Left lobe of liver (tissue), 2 donors: ENCODE results near the gene RBMS3. TPM values are rescaled to one million over a fixed set of nuclear protein-coding genes. Genes with fewer than 3 reads are reported as not detected.
"Not testable (repeated sequence)": the region's sequence is repeated elsewhere in the genome, so short reads cannot be mapped to it uniquely, and the experiment has no call there.

Experiments
- ATAC-seq: fragments of 200-7000 bp; cut with Tn5 transposase; one replicate; pipeline ENCODE4 v1.9.1; 2020; ENCODE audit warnings: mild to moderate bottlenecking, moderate library complexity
- DNase-seq: peaks from one replicate; pipeline ENCODE4 v3.0.0-alpha.2; 2020; ENCODE audit warnings: low spot score
- total RNA-seq: library from RNA; stranded (reverse); gene quantifications from one replicate; pipeline ENCODE4 v1.2.1, GENCODE V29; 2021
- donor health status: DM: no; HTN: no; CAD: no; lungs with moderate emphysema.
- donor health status: DM: no; HTN: yes; CAD: no.

RBMS3 gene
- total RNA-seq, 1 donor from 2014 or later: 9.6 TPM

DNA sequence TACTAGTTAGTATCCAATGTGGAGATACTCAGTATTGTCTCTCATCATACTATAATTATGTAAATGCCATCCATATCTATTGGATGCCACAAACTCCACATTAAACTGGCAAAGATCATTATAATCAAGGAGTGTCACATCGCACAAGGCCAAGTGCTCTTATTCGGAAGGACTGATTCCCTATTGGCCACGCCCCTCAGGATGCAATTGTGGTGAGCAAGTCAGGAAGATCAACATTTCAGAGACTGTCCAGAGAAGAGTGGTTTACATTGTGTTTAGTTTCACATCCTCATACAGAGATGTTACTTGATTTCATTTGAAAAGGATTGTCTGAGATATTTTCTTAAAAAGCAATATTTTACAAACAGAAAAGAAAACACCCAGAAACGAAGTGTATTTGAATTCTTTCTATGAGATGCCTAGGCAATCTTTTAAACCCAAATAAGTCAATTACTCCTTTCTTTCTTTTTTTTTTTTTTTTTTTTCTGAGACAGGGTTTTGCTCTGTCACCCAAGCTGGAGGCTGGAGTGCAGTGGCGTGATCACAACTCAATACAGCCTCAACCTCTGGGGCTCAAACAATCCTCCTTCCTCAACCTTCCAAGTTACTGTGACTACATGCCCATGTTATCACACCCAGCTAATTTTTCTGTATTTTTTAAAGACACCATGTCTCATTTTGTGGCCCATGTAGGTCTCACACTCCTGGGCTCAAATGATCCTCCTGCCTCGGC is 369.1 kb downstream of the RBMS3 start:
- ATAC-seq (peak; percentile 37), DNase-seq (no peak)

DNA sequence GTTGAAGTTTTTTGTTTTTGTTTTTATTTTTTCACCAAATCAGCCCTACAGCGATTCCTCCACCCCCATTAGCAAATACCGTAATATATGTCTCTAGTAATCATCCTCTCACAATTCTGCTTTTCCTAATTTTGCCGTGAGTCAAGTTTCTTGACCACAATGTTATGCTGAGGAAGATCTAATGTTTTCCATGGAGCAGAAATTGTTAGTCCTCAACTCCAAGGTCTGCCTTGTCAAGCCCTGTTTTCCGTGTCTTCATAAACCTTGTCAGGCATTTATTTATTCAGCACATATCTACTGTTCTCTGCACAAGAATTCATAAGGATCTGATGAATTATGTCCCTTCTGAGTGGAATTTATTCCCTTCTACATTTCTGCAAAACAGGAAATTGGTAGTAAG is 372.8 kb downstream of the RBMS3 start:
- ATAC-seq (no peak), DNase-seq (no peak)

DNA sequence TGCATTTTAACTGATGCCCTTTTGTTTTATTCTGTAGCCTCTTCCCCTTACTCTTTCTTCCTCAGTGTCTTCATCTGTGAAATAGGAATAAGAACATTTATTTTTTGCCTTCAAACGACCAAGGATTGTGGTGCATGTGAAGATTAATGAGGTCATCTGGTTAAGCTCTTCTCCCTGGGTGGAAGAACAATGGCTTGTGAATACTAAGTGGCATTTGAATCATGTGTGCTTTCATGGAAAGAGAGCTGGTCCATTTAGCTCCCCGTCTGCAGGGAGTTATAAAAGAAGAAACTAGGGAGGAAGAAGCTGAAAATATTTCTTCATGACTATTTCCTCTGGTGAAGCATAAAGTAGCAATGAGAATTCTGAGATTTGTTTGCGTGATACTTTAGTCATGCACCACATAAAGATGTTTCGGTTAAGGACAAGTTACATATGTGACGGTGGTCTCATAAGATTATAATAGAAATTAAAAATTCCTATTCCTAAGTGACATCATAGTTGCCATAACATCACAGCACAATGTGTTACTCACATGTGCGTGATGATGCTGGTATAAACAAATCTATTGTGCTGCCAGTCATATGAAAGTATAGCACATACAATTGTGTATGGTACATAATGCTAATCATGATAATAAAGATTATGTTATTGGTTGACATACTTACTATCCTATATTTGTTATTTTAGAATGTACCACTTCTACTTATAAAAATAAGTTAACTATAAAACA is 374.3 kb downstream of the RBMS3 start:
- ATAC-seq: no peak

DNA sequence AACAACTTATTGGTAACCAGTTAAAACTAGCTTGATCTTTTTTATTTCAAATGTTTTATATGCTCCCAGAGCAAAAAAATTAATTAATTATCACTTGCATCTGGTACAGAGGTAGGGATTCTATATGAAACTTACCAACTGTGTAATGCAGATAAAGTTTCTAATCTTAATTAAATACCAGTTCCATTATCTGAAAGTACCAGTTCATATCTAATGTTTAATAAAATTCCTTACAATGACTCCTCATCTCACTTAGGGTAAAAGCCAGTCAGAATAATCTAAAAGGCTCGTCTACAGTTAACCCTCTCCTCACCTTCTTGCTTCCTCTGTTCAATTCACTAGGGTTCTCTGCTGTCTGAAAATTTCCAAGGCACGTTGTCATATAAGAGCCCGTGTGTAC is 384.8 kb downstream of the RBMS3 start:
- ATAC-seq: no peak
- no peak for DNase-seq

More for the DNA sequence above, 374.3 kb downstream of the RBMS3 start:
- no peak for DNase-seq

DNA sequence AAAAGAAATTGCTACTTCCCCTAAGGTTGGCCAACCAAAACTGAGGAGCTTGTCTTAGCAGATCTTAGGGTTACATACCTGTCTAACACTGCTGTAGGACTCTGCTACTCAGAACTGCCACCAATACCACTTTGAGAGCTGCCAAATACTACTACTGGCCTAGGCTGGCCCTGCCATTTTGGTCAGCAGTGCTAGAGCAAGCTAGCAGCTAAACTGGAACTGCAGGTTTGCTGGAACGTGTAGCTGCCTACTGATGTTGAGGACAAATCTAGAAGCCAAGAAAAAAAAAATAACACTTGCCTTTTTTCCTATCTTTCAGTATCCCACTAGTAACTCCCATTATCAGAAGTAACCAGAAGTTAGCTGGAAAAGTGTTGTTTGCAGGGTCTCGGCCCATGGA is 387.4 kb downstream of the RBMS3 start:
- DNase-seq: no peak
- ATAC-seq: no peak

DNA sequence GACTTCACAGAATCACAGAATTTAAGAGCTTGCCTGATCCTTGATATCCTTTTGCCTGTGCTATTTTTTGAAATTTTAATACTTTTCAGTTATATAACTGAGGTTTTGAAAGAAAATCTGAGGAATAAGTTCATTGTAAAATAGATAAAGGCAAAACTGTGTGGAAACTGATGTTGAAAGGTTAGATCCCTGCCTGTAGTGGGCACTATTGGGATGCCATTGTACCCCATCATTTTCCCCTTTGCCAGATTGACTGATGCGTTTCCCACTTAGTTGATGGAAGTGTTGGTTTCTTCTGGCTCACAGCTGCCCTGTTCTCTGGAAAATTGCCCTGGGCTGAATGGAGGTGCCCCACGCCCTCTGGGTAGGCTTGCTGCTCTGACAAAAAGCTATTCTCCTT is 387.9 kb downstream of the RBMS3 start:
- peak; percentile 67 for ATAC-seq
- DNase-seq: no peak

DNA sequence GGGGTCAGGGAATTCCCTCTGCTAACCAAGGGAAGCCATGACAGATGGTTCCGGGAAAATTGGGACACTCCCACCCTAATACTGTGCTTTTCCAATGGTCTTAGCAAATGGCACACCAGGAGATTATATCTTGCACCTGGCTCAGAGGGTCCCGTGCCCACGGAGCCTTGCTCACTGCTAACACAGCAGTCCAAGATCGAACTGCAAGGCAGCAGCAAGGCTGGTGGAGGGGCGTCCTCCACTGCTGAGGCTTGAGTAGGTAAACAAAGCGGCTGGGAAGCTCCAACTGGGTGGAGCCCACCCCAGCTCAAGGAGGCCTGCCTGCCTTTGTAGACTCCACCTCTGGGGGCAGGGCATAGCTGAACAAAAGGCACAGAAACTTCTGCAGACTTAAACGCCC is 389.6 kb downstream of the RBMS3 start:
- ATAC-seq, DNase-seq: not testable (repeated sequence)

DNA sequence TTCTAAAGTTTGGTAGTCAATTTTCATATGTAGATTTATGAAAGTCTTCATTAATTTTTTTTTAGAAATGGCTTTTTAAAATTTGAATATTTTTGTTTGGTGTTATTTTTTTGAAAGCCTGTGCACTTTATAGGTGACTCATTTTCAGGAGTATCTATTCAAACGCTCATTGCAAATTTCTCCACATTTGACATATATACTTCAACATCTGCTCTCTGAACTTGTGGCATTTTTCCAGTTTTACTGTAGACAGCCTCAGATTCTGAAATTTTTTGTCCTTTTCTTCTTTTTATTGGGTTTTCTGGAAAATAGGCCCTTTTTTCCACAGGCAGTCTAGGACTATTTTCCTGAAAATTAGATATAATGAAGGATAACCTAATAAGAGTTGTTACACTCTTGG is 396.6 kb downstream of the RBMS3 start:
- ATAC-seq (no peak), DNase-seq (no peak)

DNA sequence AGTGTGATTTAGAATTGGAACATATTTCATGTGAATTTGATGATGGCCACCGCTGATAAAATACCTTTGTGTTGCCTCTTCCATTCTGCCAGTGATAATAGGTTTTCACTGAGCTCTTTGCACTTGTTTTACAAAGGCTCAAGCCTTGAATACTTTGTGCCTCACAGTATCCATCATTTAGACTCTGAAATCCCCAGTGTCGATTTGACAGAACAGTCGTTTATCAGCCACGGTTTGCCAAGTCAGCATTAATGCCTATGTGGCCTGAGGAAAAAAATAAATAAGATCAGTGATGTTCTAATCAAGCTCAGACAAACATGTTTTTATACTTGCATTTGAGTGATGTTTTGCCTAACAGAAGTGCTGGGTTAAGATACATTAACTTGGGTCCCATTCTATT is 399.1 kb downstream of the RBMS3 start:
- ATAC-seq (no peak), DNase-seq (no peak)

DNA sequence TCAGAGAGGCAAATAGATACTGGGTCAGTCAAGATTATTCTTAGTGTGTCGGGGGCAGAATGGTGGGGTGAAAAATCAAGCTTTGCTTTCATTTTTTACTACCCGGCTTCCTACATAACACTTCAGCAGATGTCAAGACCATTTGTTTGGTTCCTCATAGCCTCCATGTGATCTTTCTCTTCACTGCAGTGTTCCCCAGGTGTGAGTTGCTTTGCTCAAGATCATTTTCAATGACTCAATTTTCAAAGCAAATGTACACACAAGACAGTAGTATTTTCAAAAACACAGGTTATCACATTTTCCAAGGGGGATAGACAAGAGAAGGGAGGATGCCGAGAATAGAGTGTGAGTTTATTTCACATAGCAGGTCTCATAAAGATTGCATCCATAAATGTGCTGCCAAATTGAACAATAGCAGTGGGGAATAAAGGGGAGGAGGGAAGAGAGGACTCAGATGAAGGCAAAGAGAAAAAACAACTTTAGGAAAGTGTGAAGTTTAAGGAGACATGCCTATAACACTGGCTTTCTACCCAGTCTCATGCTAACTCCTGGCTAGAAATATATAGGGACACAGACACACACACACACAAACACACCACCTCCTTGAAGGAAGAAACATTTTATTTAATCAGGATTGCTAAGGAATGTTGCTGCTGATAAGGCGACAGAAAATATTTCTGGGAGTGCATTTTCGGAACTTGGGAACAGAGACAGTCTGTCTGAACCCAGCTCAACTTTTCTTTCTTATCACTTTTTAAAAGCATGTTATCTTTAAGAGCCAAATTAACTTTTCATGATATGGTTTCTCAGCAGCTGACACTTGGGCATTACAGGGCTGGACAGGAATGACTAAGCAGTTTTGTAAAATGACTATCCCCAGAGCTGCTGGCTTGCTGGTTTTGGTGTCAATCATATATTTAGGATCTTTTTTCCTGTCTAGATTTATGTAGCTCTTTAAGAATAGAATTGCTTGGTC is 402.4 kb downstream of the RBMS3 start:
- no peak for DNase-seq
- ATAC-seq: peak; percentile 64

DNA sequence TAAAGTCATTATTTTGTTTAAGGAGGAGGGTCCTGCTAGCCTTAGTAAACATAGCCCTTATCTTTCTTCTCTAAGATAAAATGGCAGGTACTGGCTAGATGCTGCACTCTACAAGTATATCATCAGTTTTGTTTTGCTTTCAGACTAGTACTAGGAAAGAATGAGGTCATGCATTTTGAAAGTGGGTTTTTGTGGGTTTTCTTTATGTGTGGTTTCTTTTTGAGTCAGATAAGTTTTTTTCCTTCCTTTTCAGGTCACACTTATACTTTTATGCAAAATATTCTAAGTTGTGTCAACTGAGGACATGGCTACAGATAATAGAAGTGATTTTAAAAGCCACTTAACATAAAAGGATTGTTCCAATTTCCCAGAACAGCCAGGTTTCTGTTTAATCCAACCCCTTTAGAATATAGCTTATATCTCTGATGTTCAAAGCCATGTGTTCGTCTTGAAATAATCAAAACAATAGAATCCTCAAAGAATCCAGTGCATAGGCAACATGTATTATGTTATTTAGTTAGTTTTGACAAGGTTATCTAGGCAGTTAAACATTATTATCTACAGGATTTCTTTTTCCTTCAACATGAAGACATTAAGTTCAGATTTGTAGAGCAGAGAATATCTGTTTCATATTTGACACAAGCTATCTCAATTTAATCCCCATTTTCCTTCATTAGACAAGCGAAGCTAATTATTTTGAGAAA is 406.2 kb downstream of the RBMS3 start:
- no peak for ATAC-seq
- no peak for DNase-seq

DNA sequence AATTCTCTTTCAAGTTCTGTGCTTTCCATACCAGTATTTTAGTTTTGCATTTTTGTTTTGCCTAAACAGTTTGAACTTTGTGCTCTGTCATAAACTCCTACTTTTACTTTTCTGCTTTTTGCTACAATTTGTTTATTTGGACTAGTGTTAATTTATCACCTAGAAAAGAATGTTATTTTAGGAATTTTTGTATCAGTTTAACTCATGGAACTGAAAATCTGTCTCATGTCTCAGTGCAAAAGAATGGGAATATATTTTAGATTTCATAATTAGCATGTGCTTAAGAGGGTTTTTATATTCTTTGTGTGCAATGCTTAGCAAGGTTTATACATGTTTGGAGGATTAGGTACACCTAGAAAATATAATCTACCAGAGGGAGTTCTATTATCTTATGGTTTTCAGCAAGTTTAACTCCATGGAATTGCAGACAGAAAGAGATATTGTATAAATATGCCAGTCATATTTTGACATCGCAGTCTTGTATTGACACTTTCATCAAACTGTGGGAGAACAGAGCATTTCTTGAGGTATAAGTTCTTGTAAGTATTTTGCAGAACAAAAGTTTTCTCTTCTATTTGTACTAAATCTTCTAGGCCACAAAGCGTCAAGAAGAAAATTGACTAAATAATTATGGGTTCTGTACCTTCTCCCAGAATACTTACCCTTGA is 409.9 kb downstream of the RBMS3 start:
- ATAC-seq: no peak

DNA sequence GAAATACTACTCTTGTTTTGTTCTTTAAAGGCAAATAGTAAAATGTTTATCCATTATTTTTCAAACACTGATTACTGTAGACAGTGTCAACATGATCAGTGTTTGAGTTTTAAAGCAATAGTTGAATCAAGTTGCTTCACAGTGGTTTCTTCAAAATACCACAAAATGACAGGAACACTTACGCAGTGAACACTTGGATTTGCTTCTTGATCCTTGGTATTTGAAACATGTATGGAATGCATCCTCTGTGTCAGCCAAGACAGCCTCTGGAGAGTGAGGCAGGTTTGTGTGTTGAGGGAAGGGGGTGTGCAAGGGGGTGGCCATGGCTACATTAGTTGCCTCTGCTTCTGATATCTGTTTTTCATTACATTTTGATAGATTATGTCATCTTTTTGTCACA is 413.0 kb downstream of the RBMS3 start:
- ATAC-seq: peak; percentile 24
- DNase-seq: no peak

More for the DNA sequence above, 409.9 kb downstream of the RBMS3 start:
- no peak for DNase-seq

DNA sequence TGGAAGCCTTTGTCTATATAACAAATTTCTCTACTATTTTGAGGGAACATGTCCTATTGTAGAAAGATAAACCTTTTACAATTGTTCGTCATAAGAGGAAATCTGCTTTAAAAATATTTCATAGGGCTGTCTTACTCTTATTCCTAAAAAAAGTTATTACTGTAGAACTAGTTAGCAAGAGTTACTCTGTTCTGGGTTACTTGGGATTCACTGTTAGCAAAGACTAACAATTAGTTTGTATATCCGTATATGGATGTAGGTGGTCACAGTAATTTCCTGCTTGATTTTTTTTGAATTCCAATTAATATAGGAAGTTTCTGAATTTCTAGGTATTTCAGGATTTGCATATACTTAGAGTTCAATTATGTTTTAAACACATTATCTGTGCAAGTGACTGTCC is 413.5 kb downstream of the RBMS3 start:
- DNase-seq (no peak), ATAC-seq (no peak)

DNA sequence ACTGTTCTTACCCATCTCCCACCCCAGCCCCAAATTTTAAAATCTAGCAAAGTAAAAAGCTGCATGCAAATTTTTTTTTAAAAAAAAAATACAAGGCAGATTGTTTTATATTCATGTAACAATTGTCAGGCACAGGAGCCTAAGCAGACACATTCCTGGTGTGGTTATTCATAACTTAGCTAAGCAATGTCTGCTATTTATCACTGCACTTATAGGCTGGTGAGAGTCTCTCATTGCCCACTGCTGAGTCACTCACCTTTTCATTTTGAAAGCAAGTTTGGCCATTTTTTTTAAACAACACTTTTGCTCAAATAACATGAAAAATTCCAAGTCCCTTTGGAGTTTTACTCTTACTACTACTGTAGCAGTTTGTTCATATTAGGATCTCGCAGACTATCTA is 413.9 kb downstream of the RBMS3 start:
- ATAC-seq: peak; percentile 51
- DNase-seq: no peak

DNA sequence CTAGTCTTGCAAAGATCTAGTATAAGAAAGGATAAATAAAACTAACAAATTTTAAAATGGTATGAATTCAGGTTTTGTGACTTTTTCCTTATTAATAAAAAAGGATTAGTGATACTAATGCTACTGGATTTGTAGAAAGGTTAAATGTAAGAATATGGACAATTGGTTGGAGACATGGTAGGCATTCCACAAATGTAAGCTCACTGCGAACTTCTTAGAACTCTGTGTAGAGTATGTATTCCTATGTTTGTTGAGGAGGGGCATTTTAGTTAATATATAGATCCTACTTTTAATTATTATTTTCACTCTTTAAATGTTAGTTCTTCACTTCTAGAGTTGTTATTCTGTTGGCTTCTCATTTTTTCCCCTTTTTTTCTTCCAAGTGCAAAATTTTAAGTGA is 414.3 kb downstream of the RBMS3 start:
- peak; percentile 19 for ATAC-seq
- no peak for DNase-seq

DNA sequence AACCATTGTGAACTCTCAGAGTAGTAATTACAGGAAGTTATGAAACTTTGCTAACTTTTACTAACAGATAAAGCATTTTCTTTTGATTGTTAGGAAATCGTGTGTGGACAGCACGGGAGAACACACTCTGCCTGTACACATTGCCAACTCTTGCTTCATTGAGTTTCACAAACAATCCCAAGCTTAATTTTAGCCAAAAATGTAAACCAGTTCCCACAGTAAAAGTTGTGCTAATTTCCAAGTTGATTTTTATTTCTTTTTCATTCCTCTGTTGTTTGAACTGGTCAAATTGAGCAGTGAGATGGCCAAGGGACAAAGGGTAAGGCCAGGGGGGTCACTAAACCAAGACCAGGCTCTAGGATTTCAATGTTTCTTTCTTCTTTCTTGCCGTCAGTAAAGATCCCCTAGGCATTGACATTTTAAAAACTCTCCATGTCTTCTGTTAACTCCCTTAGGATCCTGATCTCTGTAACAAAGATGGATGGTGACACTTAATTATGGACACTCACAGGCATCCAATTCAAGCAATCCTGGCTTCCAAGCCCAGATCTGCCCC is 414.9 kb downstream of the RBMS3 start:
- DNase-seq: peak; percentile 48

DNA sequence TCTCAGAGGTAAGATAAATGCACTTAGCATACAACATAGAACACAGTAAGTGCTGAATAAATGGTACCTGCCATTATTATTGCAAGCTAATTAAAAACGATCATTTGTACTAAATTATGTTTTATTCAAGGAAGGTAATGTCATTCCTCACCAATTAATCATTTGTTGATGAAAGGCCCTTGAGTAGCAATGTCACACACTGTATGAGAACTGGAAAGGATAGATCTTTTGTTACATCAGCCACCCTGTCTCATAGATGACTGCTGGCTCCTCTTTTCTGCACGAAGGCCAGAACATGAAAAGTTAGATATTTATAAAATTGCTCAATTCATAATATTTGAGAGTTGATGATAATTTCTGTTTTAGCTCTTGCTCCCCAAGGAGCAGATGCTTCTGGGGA is 415.4 kb downstream of the RBMS3 start:
- DNase-seq (no peak), ATAC-seq (no peak)

More for the DNA sequence above, 414.9 kb downstream of the RBMS3 start:
- peak; percentile 79 for ATAC-seq

DNA sequence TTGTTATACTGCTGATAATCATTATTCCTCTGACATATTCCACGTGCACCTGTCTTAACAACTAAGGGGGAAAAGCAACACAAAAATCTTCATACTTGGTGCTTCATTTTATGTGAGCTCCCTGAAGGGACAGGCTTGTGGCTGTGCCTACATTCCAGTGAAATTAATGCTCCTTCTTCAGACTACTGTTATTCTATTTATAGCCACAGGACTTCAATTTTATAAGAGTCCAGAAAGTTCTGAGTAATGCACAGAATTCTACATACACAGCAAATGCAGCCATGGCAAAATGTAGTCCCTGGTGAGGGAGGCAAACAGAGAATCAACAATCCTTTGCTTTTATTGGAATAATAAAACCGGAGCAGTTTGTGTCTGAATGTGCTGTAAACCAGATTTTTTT is 417.1 kb downstream of the RBMS3 start:
- no peak for DNase-seq
- ATAC-seq: no peak

DNA sequence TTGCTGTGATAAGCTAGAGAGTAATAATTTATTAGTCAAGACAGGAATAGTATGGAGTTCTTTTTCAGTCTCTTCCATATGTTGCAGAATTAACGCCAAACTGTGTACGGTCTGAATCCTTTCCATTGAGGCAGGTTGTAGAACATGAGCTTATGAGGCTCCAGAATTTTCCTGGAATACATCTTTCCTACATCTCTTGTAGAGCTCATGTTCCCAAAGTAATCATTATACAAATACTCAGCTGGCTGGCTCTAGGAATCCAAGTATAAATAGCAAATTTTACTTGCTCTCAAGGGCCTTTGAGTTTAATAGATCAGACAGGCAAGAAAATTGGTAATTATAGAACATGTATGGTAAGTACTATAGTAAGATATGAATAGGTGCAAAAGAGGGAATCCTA is 419.4 kb downstream of the RBMS3 start:
- no peak for ATAC-seq

More for the DNA sequence above, 419.4 kb downstream of the RBMS3 start:
- no peak for DNase-seq
